CD14-positive monocyte (primary cell): Measurements from ENCODE around the gene RASA2. TPM values are rescaled to one million over a fixed set of nuclear protein-coding genes. Genes with fewer than 3 reads are reported as not detected.

Experiments used
- DNase-seq, 3 donors: peaks; one replicate each; pipeline ENCODE4 v3.0.0-alpha.2; 2011 to 2022
- H2AFZ ChIP-seq: 2 replicates; pipeline ENCODE4 v1.6.0; 2012; ENCODE audit warnings: mild to moderate bottlenecking, low read depth, low read length, inconsistent platforms; ENCODE audit not compliant: insufficient read depth, poor library complexity, severe bottlenecking
- H3K27ac ChIP-seq, 2 donors: 1 replicate in 1 of 2; 2 replicates in 1 of 2; pipeline ENCODE4 v1.5.1; 2012 to 2013; ENCODE audit warnings: low read length in 2 of 2, control low read depth in 1 of 2, inconsistent platforms in 1 of 2, low read depth in 1 of 2, mild to moderate bottlenecking in 1 of 2
- H3K27me3 ChIP-seq, 2 donors: one replicate each; pipeline versions ENCODE4 v1.6.0 to v1.6.1; 2011 to 2013; ENCODE audit warnings: low read length in 2 of 2; ENCODE audit not compliant: control insufficient read depth in 2 of 2, insufficient read depth in 2 of 2
- H3K36me3 ChIP-seq, 2 donors: replicated peaks in 1 of 2; 1 replicate in 1 of 2; 2 replicates in 1 of 2; pipeline versions ENCODE4 v1.5.1 to v1.6.1; 2012 to 2013; ENCODE audit warnings: low read length in 2 of 2, control low read depth in 1 of 2, inconsistent platforms in 1 of 2, mild to moderate bottlenecking in 1 of 2; ENCODE audit not compliant: insufficient read depth in 2 of 2, control insufficient read depth in 1 of 2
- H3K4me1 ChIP-seq, 2 donors: 1 replicate in 1 of 2; 2 replicates in 1 of 2; pipeline versions ENCODE4 v1.5.1 to v1.6.1; 2012 to 2013; ENCODE audit warnings: low read length in 2 of 2, control low read depth in 1 of 2, inconsistent platforms in 1 of 2, mild to moderate bottlenecking in 1 of 2, moderate library complexity in 1 of 2; ENCODE audit not compliant: insufficient read depth in 2 of 2, control insufficient read depth in 1 of 2
- H3K4me2 ChIP-seq: replicated peaks from 2 replicates; pipeline ENCODE3; 2012; ENCODE audit warnings: low read length, moderate library complexity, mild to moderate bottlenecking; ENCODE audit not compliant: poor library complexity, severe bottlenecking; ENCODE audit errors: extremely low read depth
- H3K4me3 ChIP-seq, 3 experiments: fragments of 200-600 bp in 1 of 3; sonication (generic) in 1 of 3; replicated peaks in 1 of 3; 1 replicate in 2 of 3; 2 replicates in 1 of 3; pipeline ENCODE4 v1.5.1; 2011 to 2013; ENCODE audit warnings: low read length in 3 of 3, mild to moderate bottlenecking in 3 of 3, control low read depth in 2 of 3, low read depth in 2 of 3, inconsistent platforms in 1 of 3, moderate library complexity in 1 of 3
- H3K79me2 ChIP-seq: 2 replicates; pipeline ENCODE4 v1.6.0; 2012; ENCODE audit warnings: mild to moderate bottlenecking, control low read depth, inconsistent platforms, low read length, moderate library complexity; ENCODE audit not compliant: insufficient read depth
- H3K9ac ChIP-seq: 2 replicates; pipeline ENCODE4 v1.6.0; 2017; ENCODE audit warnings: low read length, mild to moderate bottlenecking; ENCODE audit not compliant: insufficient read depth, poor library complexity, severe bottlenecking
- H3K9me3 ChIP-seq, 2 donors: replicated peaks in 1 of 2; 1 replicate in 1 of 2; 2 replicates in 1 of 2; pipeline versions ENCODE4 v1.5.1 to v1.6.1; 2012 to 2013; ENCODE audit warnings: low read length in 2 of 2, control low read depth in 1 of 2; ENCODE audit not compliant: control insufficient read depth in 1 of 2, insufficient read depth in 1 of 2
- H4K20me1 ChIP-seq: 2 replicates; pipeline ENCODE4 v1.6.0; 2012; ENCODE audit warnings: mild to moderate bottlenecking, low read length, control low read depth, moderate library complexity; ENCODE audit not compliant: insufficient read depth
- H3K27ac Mint-ChIP-seq, 7 donors: one replicate each; pipeline ENCODE4 v1.8.0; 2020; ENCODE audit warnings: mild to moderate bottlenecking in 7 of 7, mixed read lengths in 7 of 7, moderate library complexity in 6 of 7, inconsistent platforms in 2 of 7
- H3K27me3 Mint-ChIP-seq, 3 donors: one replicate each; pipeline ENCODE4 v1.8.0; 2021 to 2022; ENCODE audit warnings: low read depth in 3 of 3, mild to moderate bottlenecking in 3 of 3, mixed read lengths in 3 of 3, moderate library complexity in 3 of 3, inconsistent platforms in 1 of 3
- H3K36me3 Mint-ChIP-seq, 2 donors: one replicate each; pipeline ENCODE4 v1.8.0; 2020; ENCODE audit warnings: mixed read lengths in 2 of 2, inconsistent platforms in 1 of 2, mild to moderate bottlenecking in 1 of 2
- H3K4me1 Mint-ChIP-seq: one replicate; pipeline ENCODE4 v1.8.0; 2020; ENCODE audit warnings: mild to moderate bottlenecking, mixed read lengths
- H3K4me3 Mint-ChIP-seq, 2 donors: one replicate each; pipeline ENCODE4 v1.8.0; 2020; ENCODE audit warnings: mild to moderate bottlenecking in 2 of 2, mixed read lengths in 2 of 2, moderate library complexity in 1 of 2
- H3K9me3 Mint-ChIP-seq, 7 donors: one replicate each; pipeline ENCODE4 v1.8.0; 2020 to 2022; ENCODE audit warnings: mixed read lengths in 7 of 7, mild to moderate bottlenecking in 6 of 7, moderate library complexity in 6 of 7, inconsistent platforms in 2 of 7
- WGBS: methylation state at CpG from one replicate; pipeline ENCODE4 v1.1.5; 2013; ENCODE audit warnings: missing lambda C conversion rate; ENCODE audit not compliant: insufficient coverage; 5-methylcytosine and 5-hydroxymethylcytosine counted together
- intact Hi-C, 2 donors: fragments of 100-400 bp; cut with micrococcal nuclease; formaldehyde crosslinking; loops; one replicate each; pipeline versions ENCODE4 v1.15.0 to v1.15.1; 2023
- polyA plus RNA-seq, 3 donors: library from polyadenylated mRNA; depleted of rRNA in 1 of 3; unstranded in 2 of 3; stranded (reverse) in 1 of 3; fragments of 300-500 nt in 2 of 3; fragments of >200 nt in 1 of 3; fragmentation: Illumina TruSeq in 2 of 3; gene quantifications; 1 replicate in 2 of 3; 2 replicates in 1 of 3; pipeline ENCODE4 v1.2.3, GENCODE V29; 2012 to 2021
- TF ChIP-seq, protein P1 (sequence below): fragments of 200-600 bp; IDR thresholded peaks from one replicate; pipeline ENCODE4 v1.8.0; 2022; ENCODE audit warnings: antibody characterized with exemption, mild to moderate bottlenecking

Gene RASA2
- polyA plus RNA-seq, 3 donors, result 7.0 to 13.5 (median 8.8) TPM

DNA sequence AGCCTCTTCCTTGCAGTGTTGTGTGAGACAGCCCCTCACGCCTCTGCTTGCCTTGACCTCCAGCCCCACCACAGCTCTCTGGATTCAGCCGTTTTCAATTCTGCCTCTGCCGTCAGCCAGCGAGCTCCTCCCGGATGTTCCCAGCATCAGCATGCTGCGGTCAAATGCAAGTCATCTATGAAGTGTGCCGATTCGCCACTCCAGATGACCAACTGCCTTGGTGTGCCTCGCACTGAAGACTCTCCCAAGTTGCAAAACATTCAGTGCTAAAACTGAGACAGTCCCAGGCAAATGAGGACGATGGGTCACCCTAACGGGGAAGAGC is 30.6 kb upstream of the RASA2 start:
- H3K4me1 Mint-ChIP-seq, result peaks cover 7% of the 10 kb centered on the region
- WGBS, result 95% methylated on average over 9 of the region's 11 CpGs
- no peaks in the 10 kb centered on the region for H3K36me3 Mint-ChIP-seq

DNA sequence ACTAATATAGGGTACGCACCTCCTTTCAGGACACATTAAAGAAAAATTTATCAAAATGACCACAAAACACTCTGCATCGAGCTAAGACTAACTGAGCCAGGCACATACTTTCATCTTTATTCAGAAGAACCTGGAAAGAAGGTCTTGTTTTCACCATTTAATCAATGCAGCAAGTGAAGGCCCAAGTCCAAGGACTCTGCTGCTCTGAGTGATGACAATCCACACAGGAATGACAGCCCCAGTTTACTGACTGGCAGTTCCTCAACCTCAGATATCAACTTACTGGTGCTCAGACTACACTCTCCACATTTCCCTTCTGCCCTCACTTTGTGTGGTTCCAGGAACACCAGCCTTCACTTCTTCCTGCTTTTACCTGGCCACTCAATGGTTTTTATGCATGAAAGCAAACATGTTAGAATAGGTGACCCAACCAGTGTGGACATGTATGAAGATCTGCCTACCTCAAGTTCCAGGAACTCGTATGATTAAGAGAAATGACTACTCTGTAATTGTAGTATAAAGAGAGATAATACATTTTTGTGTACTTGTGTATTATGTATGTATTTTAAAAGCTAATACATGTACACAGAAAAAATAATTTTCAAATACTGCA is 29.1 kb upstream of the RASA2 start:
- Histone ChIP-seq H2AFZ (no peak overlapping the region), H3K9me3 (no peaks in the 10 kb centered on the region), H4K20me1 (no peaks in the 10 kb centered on the region), H3K79me2 (no peaks in the 10 kb centered on the region), H3K27ac (no peak overlapping the region), H3K4me3 (no peak overlapping the region), H3K4me1 (peaks cover 0 to 2% of the 10 kb centered on the region in 2 donors), H3K4me2 (no peak overlapping the region), H3K27me3 (no peaks in the 10 kb centered on the region), H3K9ac (no peak overlapping the region), H3K36me3 (no peaks in the 10 kb centered on the region)
- no peak overlapping the region for H3K27ac Mint-ChIP-seq
- intact Hi-C loops, result loop anchor here in 1 of 2 donors (2.0 kb wide), 1 partner anchor 103 kb away; no protein-coding TSS in a partner anchor
- H3K27me3 Mint-ChIP-seq, result peaks cover 0 to 2% (median 0%) of the 10 kb centered on the region in 3 donors
- H3K36me3 Mint-ChIP-seq, result no peaks in the 10 kb centered on the region
- TF ChIP-seq, protein P1, sequence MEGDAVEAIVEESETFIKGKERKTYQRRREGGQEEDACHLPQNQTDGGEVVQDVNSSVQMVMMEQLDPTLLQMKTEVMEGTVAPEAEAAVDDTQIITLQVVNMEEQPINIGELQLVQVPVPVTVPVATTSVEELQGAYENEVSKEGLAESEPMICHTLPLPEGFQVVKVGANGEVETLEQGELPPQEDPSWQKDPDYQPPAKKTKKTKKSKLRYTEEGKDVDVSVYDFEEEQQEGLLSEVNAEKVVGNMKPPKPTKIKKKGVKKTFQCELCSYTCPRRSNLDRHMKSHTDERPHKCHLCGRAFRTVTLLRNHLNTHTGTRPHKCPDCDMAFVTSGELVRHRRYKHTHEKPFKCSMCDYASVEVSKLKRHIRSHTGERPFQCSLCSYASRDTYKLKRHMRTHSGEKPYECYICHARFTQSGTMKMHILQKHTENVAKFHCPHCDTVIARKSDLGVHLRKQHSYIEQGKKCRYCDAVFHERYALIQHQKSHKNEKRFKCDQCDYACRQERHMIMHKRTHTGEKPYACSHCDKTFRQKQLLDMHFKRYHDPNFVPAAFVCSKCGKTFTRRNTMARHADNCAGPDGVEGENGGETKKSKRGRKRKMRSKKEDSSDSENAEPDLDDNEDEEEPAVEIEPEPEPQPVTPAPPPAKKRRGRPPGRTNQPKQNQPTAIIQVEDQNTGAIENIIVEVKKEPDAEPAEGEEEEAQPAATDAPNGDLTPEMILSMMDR, result no peak
- WGBS, result 100% methylated on average over 2 of the region's 3 CpGs
- no peak for DNase-seq
- no peaks in the 10 kb centered on the region for H3K9me3 Mint-ChIP-seq
- H3K4me3 Mint-ChIP-seq, result no peak overlapping the region
- H3K4me1 Mint-ChIP-seq, result peaks cover 12% of the 10 kb centered on the region

More for the DNA sequence above, 30.6 kb upstream of the RASA2 start:
- H3K4me1 ChIP-seq, result peaks cover 0 to 6% of the 10 kb centered on the region in 2 donors
- H3K9me3 Mint-ChIP-seq, result no peaks in the 10 kb centered on the region
- H3K79me2 ChIP-seq, result no peaks in the 10 kb centered on the region
- H3K27me3 Mint-ChIP-seq, result peaks cover 0 to 2% (median 0%) of the 10 kb centered on the region in 3 donors
- H3K36me3 ChIP-seq, result no peaks in the 10 kb centered on the region
- no peak overlapping the region for H3K27ac Mint-ChIP-seq
- H3K4me3 ChIP-seq, result no peak overlapping the region
- TF ChIP-seq, protein P1, result no peak
- H2AFZ ChIP-seq, result no peak overlapping the region
- no peaks in the 10 kb centered on the region for H4K20me1 ChIP-seq
- no peak overlapping the region for H3K4me3 Mint-ChIP-seq
- H3K9me3 ChIP-seq, result no peaks in the 10 kb centered on the region
- no peak overlapping the region for H3K9ac ChIP-seq
- no peak for DNase-seq
- intact Hi-C loops, result no loop called here
- H3K27ac ChIP-seq, result no peak overlapping the region
- no peak overlapping the region for H3K4me2 ChIP-seq
- no peaks in the 10 kb centered on the region for H3K27me3 ChIP-seq
